HG03108 (cell line): Measurements from ENCODE around the gene CRTC3.

Experiments used
- ATAC-seq: cut with Tn5 transposase; IDR thresholded peaks from one replicate; pipeline ENCODE4 v1.9.1; 2021; ENCODE audit warnings: moderate library complexity; ENCODE audit not compliant: unreplicated experiment

CRTC3 gene

GRCh38 chr15:90561344-90562244 lies 31.9 kb downstream of the CRTC3 start:
- peak; percentile 31 for ATAC-seq

- ATAC-seq, result no peak
Measured at GRCh38 chr15:90562669-90563068, 32.9 kb downstream of the CRTC3 start.

- ATAC-seq, result no peak
Measured at GRCh38 chr15:90563463-90563862, 33.7 kb downstream of the CRTC3 start.

GRCh38 chr15:90564051-90564450 lies 34.3 kb downstream of the CRTC3 start:
- ATAC-seq, result no peak

GRCh38 chr15:90564590-90564989 lies 34.9 kb downstream of the CRTC3 start:
- no peak for ATAC-seq

GRCh38 chr15:90565866-90566265 lies 36.1 kb downstream of the CRTC3 start:
- no peak for ATAC-seq

- ATAC-seq, result no peak
Measured at GRCh38 chr15:90570643-90571042, 40.9 kb downstream of the CRTC3 start.

GRCh38 chr15:90571063-90571541 lies 41.4 kb downstream of the CRTC3 start:
- ATAC-seq, result no peak

- ATAC-seq, result no peak
Measured at GRCh38 chr15:90572893-90573292, 43.2 kb downstream of the CRTC3 start.

GRCh38 chr15:90576711-90577389 lies 47.1 kb downstream of the CRTC3 start:
- no peak for ATAC-seq

- no peak for ATAC-seq
Measured at GRCh38 chr15:90579213-90579612, 49.5 kb downstream of the CRTC3 start.

- ATAC-seq, result no peak
Measured at GRCh38 chr15:90580099-90580498, 50.4 kb downstream of the CRTC3 start.

GRCh38 chr15:90580541-90580940 lies 50.8 kb downstream of the CRTC3 start:
- ATAC-seq, result no peak

GRCh38 chr15:90580946-90581345 lies 51.2 kb downstream of the CRTC3 start:
- ATAC-seq, result no peak

- no peak for ATAC-seq
Measured at GRCh38 chr15:90581771-90582352, 52.1 kb downstream of the CRTC3 start.

- ATAC-seq, result no peak
Measured at GRCh38 chr15:90582553-90582952, 52.8 kb downstream of the CRTC3 start.

GRCh38 chr15:90583471-90584252 lies 53.9 kb downstream of the CRTC3 start:
- no peak for ATAC-seq

GRCh38 chr15:90584841-90585240 lies 55.1 kb downstream of the CRTC3 start:
- ATAC-seq, result no peak

GRCh38 chr15:90585863-90586262 lies 56.1 kb downstream of the CRTC3 start:
- no peak for ATAC-seq

- no peak for ATAC-seq
Measured at GRCh38 chr15:90586948-90587347, 57.2 kb downstream of the CRTC3 start.

GRCh38 chr15:90588427-90588826 lies 58.7 kb downstream of the CRTC3 start:
- no peak for ATAC-seq
